ENCODE measurements around the gene TAL1.

The TAL1 gene

GRCh38 chr1:47223174-47223920 is 8.7 kb downstream of the TAL1 start:
- no peak overlapping the region for H3K27ac ChIP-seq
- TF ChIP-seq ZFX (IDR thresholded peaks at IDR 0.05) (no peak), CTCF (conservative IDR thresholded peaks at IDR 0.05) (no peak)

- no peak overlapping the region for H3K27ac ChIP-seq
- TF ChIP-seq ZFX (IDR thresholded peaks at IDR 0.05) (no peak), CTCF (conservative IDR thresholded peaks at IDR 0.05) (no peak)
Measured at GRCh38 chr1:47222476-47222875, 9.5 kb downstream of the TAL1 start.

- TF ChIP-seq ZFX (IDR thresholded peaks at IDR 0.05) (no peak), CTCF (conservative IDR thresholded peaks at IDR 0.05) (no peak)
- no peak overlapping the region for H3K27ac ChIP-seq
Measured at GRCh38 chr1:47219590-47220220, 12.3 kb downstream of the TAL1 start.

- H3K27ac ChIP-seq = no peak overlapping the region
- TF ChIP-seq CTCF (conservative IDR thresholded peaks at IDR 0.05) (no peak), ZFX (IDR thresholded peaks at IDR 0.05) (no peak)
Measured at GRCh38 chr1:47219001-47219400, 13.0 kb downstream of the TAL1 start.

- no peak for TF ChIP-seq CTCF (conservative IDR thresholded peaks at IDR 0.05)
- H3K27ac ChIP-seq = no peak overlapping the region
Measured at GRCh38 chr1:47216278-47217059, 15.6 kb downstream of the TAL1 start.

- no peak overlapping the region for H3K27ac ChIP-seq
- TF ChIP-seq ZFX (IDR thresholded peaks at IDR 0.05) (no peak), CTCF (conservative IDR thresholded peaks at IDR 0.05) (no peak)
Measured at GRCh38 chr1:47215713-47216112, 16.3 kb downstream of the TAL1 start.

- no peak overlapping the region for H3K27ac ChIP-seq
Measured at GRCh38 chr1:47214549-47214948, 17.5 kb downstream of the TAL1 start.

More at GRCh38 chr1:47214549-47214948, 17.5 kb downstream of the TAL1 start:
- TF ChIP-seq ZFX (IDR thresholded peaks at IDR 0.05) = no peak
- no peak for TF ChIP-seq CTCF (conservative IDR thresholded peaks at IDR 0.05)
